Measurements from ENCODE around the gene DLG5. TPM values are rescaled to one million over a fixed set of nuclear protein-coding genes. Genes with fewer than 3 reads are reported as not detected.

Gene DLG5
- polyA plus RNA-seq, 3 donors = 0.14 to 0.77 TPM; not detected in 1

GRCh38 chr10:77818378-77818777 is 108.2 kb downstream of the DLG5 start:
- Histone ChIP-seq H4K20me1 (ENCODE audit: insufficient read depth, low read length) (no peaks in the 10 kb centered on the region), H3K9ac (ENCODE audit: insufficient read depth, low read length, poor library complexity, severe bottlenecking) (no peak overlapping the region), H3K27ac (ENCODE audit: low read depth in 1 of 2, low read length in 2 of 2) (no peak overlapping the region), H2AFZ (ENCODE audit: insufficient read depth, low read depth, low read length, poor library complexity, severe bottlenecking) (no peak overlapping the region), H3K36me3 (replicated peaks in 1 of 2; ENCODE audit: control insufficient read depth in 1 of 2, insufficient read depth in 2 of 2, low read length in 2 of 2) (no peaks in the 10 kb centered on the region), H3K4me2 (replicated peaks; ENCODE audit: extremely low read depth, low read length, poor library complexity, severe bottlenecking) (no peak overlapping the region), H3K9me3 (replicated peaks in 1 of 2; ENCODE audit: control insufficient read depth in 1 of 2, insufficient read depth in 1 of 2, low read length in 2 of 2) (no peaks in the 10 kb centered on the region), H3K4me3 (replicated peaks in 1 of 3; ENCODE audit: low read depth in 2 of 3, low read length in 3 of 3) (no peak overlapping the region), H3K4me1 (ENCODE audit: control insufficient read depth in 1 of 2, insufficient read depth in 2 of 2, low read length in 2 of 2) (no peaks in the 10 kb centered on the region), H3K27me3 (ENCODE audit: control insufficient read depth in 2 of 2, insufficient read depth in 2 of 2, low read length in 2 of 2) (no peaks in the 10 kb centered on the region), H3K79me2 (ENCODE audit: insufficient read depth, low read length) (no peaks in the 10 kb centered on the region)
- intact Hi-C loops (cut with micrococcal nuclease) = no loop called here
- WGBS (ENCODE audit: insufficient coverage) = 88% methylated on average over 4 of the region's 4 CpGs
- H3K27ac Mint-ChIP-seq = peak overlapping the region in 1 of 7 donors; percentile 6
- H3K27me3 Mint-ChIP-seq (ENCODE audit: low read depth in 3 of 3) = no peaks in the 10 kb centered on the region
- no peaks in the 10 kb centered on the region for H3K4me1 Mint-ChIP-seq
- H3K4me3 Mint-ChIP-seq = no peak overlapping the region
- no peak for TF ChIP-seq CTCF (IDR thresholded peaks at IDR 0.05)
- no peaks in the 10 kb centered on the region for H3K9me3 Mint-ChIP-seq
- no peak for DNase-seq
- no peaks in the 10 kb centered on the region for H3K36me3 Mint-ChIP-seq

- no peaks in the 10 kb centered on the region for H3K4me1 Mint-ChIP-seq
- no peak overlapping the region for H3K9ac ChIP-seq (ENCODE audit: insufficient read depth, low read length, poor library complexity, severe bottlenecking)
- TF ChIP-seq CTCF (IDR thresholded peaks at IDR 0.05) = no peak
- H3K4me2 ChIP-seq (replicated peaks; ENCODE audit: extremely low read depth, low read length, poor library complexity, severe bottlenecking) = no peak overlapping the region
- H3K36me3 ChIP-seq (replicated peaks in 1 of 2; ENCODE audit: control insufficient read depth in 1 of 2, insufficient read depth in 2 of 2, low read length in 2 of 2) = no peaks in the 10 kb centered on the region
- no peaks in the 10 kb centered on the region for H4K20me1 ChIP-seq (ENCODE audit: insufficient read depth, low read length)
- H3K27me3 Mint-ChIP-seq (ENCODE audit: low read depth in 3 of 3) = no peaks in the 10 kb centered on the region
- no peaks in the 10 kb centered on the region for H3K36me3 Mint-ChIP-seq
- 95% methylated on average over 11 of the region's 11 CpGs for WGBS (ENCODE audit: insufficient coverage)
- intact Hi-C loops (cut with micrococcal nuclease) = no loop called here
- no peak overlapping the region for H3K27ac ChIP-seq (ENCODE audit: low read depth in 1 of 2, low read length in 2 of 2)
- DNase-seq = no peak
- H3K4me3 ChIP-seq (replicated peaks in 1 of 3; ENCODE audit: low read depth in 2 of 3, low read length in 3 of 3) = no peak overlapping the region
- no peaks in the 10 kb centered on the region for H3K79me2 ChIP-seq (ENCODE audit: insufficient read depth, low read length)
- H3K9me3 Mint-ChIP-seq = no peaks in the 10 kb centered on the region
- no peak overlapping the region for H3K4me3 Mint-ChIP-seq
- H2AFZ ChIP-seq (ENCODE audit: insufficient read depth, low read depth, low read length, poor library complexity, severe bottlenecking) = no peak overlapping the region
- no peaks in the 10 kb centered on the region for H3K9me3 ChIP-seq (replicated peaks in 1 of 2; ENCODE audit: control insufficient read depth in 1 of 2, insufficient read depth in 1 of 2, low read length in 2 of 2)
- H3K27ac Mint-ChIP-seq = peak overlapping the region in 2 of 7 donors; percentile 14 to 44
- no peaks in the 10 kb centered on the region for H3K4me1 ChIP-seq (ENCODE audit: control insufficient read depth in 1 of 2, insufficient read depth in 2 of 2, low read length in 2 of 2)
- no peaks in the 10 kb centered on the region for H3K27me3 ChIP-seq (ENCODE audit: control insufficient read depth in 2 of 2, insufficient read depth in 2 of 2, low read length in 2 of 2)
Measured at GRCh38 chr10:77817541-77817940, 109.0 kb downstream of the DLG5 start.

Data from CD14-positive monocyte (primary cell).